Measurements from ENCODE around the gene PLSCR1. TPM values are rescaled to one million over a fixed set of nuclear protein-coding genes. Genes with fewer than 3 reads are reported as not detected.
A peak's percentile ranks its signal among the peaks of the same experiment; 100 is the strongest.

Gene PLSCR1
- total RNA-seq, 1 donor from 2014 or later = 292 TPM

GRCh38 chr3:146473726-146474125 is 70.7 kb downstream of the PLSCR1 start:
- DNase-seq (ENCODE audit: low read depth) = no peak

GRCh38 chr3:146472611-146473010 is 71.8 kb downstream of the PLSCR1 start:
- no peak for DNase-seq (ENCODE audit: low read depth)

- DNase-seq (ENCODE audit: low read depth) = no peak
Observed at GRCh38 chr3:146471012-146471411, 73.4 kb downstream of the PLSCR1 start.

DNA sequence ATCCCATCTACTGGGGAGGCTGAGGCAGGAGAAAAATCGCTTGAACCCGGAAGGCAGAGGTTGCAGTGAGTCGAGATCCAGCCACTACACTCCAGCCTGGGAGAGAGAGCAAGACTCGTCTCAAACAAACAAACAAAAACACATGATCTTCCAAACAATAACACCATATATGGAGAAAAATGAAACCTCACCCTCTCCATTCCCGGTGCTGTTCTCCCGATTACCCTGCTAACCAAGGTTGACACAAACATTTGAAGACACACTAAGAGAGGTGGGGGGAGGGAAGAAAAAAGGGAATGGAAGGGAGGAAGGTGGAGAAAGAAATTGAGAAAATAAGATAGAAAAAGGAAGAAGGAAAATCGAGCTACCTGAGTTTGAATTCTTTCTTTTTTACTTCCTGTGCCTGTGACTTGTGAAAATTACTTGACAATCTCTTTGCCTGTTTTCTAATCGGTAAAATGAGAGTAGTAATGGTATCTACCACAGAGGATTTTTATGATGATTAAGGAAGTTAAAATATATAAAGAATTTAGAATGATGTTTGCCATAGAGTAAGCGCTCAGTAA is 73.9 kb downstream of the PLSCR1 start:
- no peak for DNase-seq (ENCODE audit: low read depth)

- DNase-seq (ENCODE audit: low read depth) = peak; percentile 51
Observed at GRCh38 chr3:146469150-146470017, 75.0 kb downstream of the PLSCR1 start, which contains the start of gene PLSCR2. Gene PLSCR2 (minus strand): TSS chr3:146469561. CDS start chr3:146459904, 9,657 bp downstream.

DNA sequence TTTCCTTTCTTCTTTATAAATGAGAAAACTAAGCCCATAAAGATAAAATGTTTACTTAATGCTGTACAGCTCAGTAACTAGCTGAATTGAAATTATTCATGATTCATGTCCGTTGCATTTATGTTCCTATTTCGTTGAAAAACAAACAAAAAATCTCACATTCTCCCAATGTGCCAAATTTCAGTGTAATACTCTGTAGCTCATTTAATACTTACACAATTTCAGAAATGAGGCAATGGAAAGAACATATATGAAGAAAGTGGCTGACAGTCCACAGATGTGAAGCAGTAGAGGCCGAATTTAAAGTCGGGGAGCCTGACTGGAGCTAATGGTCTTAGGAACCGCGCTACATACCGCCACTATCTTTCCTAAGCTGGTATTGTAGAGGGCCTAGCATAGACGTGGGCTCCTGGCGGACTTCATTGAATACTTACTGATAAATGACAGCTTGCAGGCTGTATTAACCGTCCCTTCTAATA is 75.7 kb downstream of the PLSCR1 start:
- peak; percentile 1 for DNase-seq (ENCODE audit: low read depth)

DNA sequence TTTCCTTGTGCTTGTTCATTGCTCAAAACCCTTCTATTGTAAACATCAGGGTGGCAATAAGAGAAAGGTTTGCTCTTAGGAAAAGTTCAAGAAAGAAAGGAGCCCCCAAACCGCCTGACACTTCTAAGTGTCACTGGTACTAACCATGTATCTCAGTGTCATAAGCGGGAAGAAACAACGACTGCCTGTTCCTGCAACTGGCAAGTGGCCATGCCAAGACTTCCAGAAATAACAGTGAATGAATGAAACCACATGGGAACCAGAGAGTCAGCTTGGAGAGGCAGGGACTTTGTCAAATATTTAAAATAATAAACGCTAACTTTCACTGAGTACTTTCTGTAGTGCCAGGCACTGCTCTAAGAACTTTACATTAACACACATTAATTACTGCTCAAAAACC is 76.2 kb downstream of the PLSCR1 start:
- peak; percentile 1 for DNase-seq (ENCODE audit: low read depth)

DNA sequence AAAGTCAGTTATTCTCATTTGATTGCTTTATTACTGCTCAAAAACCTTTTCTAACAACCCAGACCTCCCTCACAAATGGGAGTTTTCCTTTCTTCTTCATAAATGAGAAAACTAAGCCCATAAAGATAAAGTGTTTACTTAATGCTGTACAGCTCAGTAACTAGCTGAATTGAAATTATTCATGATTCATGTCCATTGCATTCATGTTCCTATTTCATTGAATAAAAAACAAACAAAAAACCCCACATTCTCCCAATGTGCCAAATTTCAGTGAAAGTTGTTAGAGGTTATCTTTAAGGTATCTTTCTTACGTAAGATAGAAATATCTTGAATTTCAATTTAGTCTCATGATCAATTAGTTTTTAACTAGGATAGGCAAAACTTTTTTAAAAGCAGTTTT is 77.8 kb downstream of the PLSCR1 start:
- DNase-seq (ENCODE audit: low read depth) = peak; percentile 65

DNA sequence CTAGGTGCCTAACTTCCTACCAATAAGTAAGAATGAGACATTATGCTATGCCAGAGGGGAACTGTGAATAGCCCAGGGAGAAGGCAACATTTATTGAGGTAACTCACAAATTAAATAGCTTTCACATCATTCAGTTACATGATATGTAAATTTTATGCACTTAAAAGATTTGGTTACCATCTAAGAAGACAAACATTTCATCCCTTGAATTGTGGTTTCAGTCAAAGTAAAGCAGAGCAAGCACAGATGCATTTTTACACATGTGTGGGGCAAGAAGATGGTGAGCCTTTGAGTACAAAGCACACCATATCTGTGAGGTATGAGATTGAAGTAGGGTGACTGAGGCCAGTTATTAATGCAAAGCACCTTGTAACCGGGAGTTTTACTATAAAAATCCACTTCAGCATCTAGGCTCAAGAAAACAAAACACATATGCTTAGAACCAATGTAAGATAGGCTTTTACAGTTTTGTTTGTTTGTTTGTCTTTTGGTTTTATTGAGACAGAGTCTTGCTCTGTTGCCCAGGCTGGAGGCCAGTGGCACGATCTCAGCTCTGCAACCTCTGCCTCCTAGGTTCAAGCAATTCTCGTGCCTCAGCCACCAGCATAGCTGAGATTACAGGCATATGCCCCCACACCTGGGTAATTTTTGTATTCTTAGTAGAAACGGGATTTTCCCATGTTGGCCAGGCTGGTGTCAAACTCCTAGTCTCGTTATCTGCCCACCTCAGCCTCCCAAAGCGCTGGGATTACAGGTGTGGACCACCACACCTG is 78.5 kb downstream of the PLSCR1 start:
- DNase-seq (ENCODE audit: low read depth) = peak; percentile 3

Other genes starting within 250 kb of the PLSCR1 start
- gene PLSCR2, start 75.0 kb downstream of the PLSCR1 start, total RNA-seq = 1.4 TPM in 1 of 2 replicates, not detected in the other
- not detected in 2 replicates for gene PLSCR5, start 60.7 kb upstream of the PLSCR1 start, total RNA-seq

All from renal cortical epithelial cell (primary cell).